ENCODE results near the gene ZNF821. TPM values are rescaled to one million over a fixed set of nuclear protein-coding genes. Genes with fewer than 3 reads are reported as not detected.

Gene ZNF821
- total RNA-seq, 1 experiment from 2014 or later = 6.4 TPM

DNA sequence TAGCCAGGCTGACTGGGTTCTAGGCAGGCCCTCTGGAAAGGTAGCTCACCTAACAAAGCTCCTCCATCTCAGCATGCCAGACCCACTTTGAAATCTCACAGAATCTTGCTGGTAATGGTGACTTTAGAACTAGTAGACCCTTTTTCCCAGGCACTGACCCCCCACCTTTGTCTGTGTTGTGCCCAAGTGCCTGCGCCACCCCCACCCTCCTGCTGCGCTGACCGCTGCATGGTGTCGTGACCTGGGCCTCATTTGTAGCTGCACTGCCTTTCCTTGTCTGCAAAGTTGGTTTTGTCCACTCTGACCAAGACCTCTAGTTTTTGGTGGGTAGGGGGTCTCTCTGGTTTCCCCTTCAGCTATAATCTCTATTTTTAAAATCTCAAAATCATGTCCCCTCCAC lies 31.4 kb downstream of the ZNF821 start:
- DNase-seq (ENCODE audit: low read depth, low spot score) = no peak
- no peak for ATAC-seq
- H3K4me3 ChIP-seq (ENCODE audit: low read depth in 2 of 2, low read length in 2 of 2) = no peak overlapping the region

DNA sequence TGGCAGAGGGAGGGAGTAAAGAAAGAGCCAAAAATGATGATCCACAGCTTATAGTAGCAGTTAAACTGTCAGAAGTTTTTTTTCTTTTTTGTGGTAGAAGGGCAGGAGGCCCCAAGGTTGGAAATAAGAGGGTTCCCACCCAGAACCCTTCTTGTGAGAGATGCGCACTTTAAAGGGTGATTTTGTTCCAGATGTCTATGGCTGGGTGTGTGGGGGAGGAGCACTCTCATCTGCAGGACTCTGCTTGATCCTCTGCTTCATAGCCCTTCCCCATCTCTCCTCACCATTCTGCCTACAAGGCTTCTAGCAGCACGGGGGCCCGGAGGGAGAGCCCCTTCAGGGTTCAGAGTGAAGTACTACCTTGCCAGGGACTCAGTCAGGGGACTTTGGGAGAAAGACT lies 31.8 kb downstream of the ZNF821 start:
- Histone ChIP-seq H3K36me3 (ENCODE audit: control insufficient read depth, insufficient read depth, low read length) (peaks cover 2% of the 10 kb centered on the region), H3K9me3 (ENCODE audit: control insufficient read depth, insufficient read depth, low read depth, low read length) (no peaks in the 10 kb centered on the region), H3K4me3 (ENCODE audit: low read depth in 2 of 2, low read length in 2 of 2) (no peak overlapping the region), H3K27ac (ENCODE audit: low read length) (no peak overlapping the region), H3K27me3 (ENCODE audit: control insufficient read depth, insufficient read depth, low read length) (no peaks in the 10 kb centered on the region), H3K4me1 (ENCODE audit: control insufficient read depth, insufficient read depth, low read length) (no peaks in the 10 kb centered on the region; the same call in 1 of the 2 replicates)
- ATAC-seq = no peak; the same call in 1 of the 2 replicates
- POLR2A ChIA-PET = interaction anchor here (0.6 kb wide), 2 partner anchors 51 to 895 kb away, joined by 3 to 6 read pairs; no protein-coding TSS in a partner anchor
- CTCF ChIA-PET = no interaction called here
- intact Hi-C loops (cut with micrococcal nuclease; ENCODE audit: unreplicated experiment) = no loop called here
- TF ChIP-seq CTCF (IDR thresholded peaks at IDR 0.05) = no peak
- TF ChIP-seq, protein P1, sequence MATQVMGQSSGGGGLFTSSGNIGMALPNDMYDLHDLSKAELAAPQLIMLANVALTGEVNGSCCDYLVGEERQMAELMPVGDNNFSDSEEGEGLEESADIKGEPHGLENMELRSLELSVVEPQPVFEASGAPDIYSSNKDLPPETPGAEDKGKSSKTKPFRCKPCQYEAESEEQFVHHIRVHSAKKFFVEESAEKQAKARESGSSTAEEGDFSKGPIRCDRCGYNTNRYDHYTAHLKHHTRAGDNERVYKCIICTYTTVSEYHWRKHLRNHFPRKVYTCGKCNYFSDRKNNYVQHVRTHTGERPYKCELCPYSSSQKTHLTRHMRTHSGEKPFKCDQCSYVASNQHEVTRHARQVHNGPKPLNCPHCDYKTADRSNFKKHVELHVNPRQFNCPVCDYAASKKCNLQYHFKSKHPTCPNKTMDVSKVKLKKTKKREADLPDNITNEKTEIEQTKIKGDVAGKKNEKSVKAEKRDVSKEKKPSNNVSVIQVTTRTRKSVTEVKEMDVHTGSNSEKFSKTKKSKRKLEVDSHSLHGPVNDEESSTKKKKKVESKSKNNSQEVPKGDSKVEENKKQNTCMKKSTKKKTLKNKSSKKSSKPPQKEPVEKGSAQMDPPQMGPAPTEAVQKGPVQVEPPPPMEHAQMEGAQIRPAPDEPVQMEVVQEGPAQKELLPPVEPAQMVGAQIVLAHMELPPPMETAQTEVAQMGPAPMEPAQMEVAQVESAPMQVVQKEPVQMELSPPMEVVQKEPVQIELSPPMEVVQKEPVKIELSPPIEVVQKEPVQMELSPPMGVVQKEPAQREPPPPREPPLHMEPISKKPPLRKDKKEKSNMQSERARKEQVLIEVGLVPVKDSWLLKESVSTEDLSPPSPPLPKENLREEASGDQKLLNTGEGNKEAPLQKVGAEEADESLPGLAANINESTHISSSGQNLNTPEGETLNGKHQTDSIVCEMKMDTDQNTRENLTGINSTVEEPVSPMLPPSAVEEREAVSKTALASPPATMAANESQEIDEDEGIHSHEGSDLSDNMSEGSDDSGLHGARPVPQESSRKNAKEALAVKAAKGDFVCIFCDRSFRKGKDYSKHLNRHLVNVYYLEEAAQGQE (IDR thresholded peaks at IDR 0.05; ENCODE audit: insufficient read depth in 1 of 2, low read depth in 2 of 2, low read length in 1 of 2) = no peak
- DNase-seq (ENCODE audit: low read depth, low spot score) = no peak
- no TSS peak for BruUV-seq (replicated peaks)
- in situ Hi-C loops (cut with HindIII; ENCODE audit: low pct_unique_long_range_greater_than_20kb, low sequenced_read_pairs) = no loop called here

More for the DNA sequence above, 31.4 kb downstream of the ZNF821 start:
- Histone ChIP-seq H3K4me1 (ENCODE audit: control insufficient read depth, insufficient read depth, low read length) (no peaks in the 10 kb centered on the region; the same call in 1 of the 2 replicates), H3K27me3 (ENCODE audit: control insufficient read depth, insufficient read depth, low read length) (no peaks in the 10 kb centered on the region), H3K36me3 (ENCODE audit: control insufficient read depth, insufficient read depth, low read length) (peaks cover 2% of the 10 kb centered on the region), H3K9me3 (ENCODE audit: control insufficient read depth, insufficient read depth, low read depth, low read length) (no peaks in the 10 kb centered on the region), H3K27ac (ENCODE audit: low read length) (no peak overlapping the region)
- intact Hi-C loops (cut with micrococcal nuclease; ENCODE audit: unreplicated experiment) (no loop called here), in situ Hi-C loops (cut with HindIII; ENCODE audit: low pct_unique_long_range_greater_than_20kb, low sequenced_read_pairs) (no loop called here)
- TF ChIP-seq CTCF (IDR thresholded peaks at IDR 0.05) (no peak), TCF7L2 (IDR thresholded peaks at IDR 0.05; ENCODE audit: low read depth, low read length) (no peak), SIN3A (IDR thresholded peaks at IDR 0.05; ENCODE audit: borderline replicate concordance, insufficient read depth, low read depth, low read length) (no peak), POLR2AphosphoS5 (IDR thresholded peaks at IDR 0.05; ENCODE audit: low read depth, low read length) (no peak)
- TF ChIP-seq, protein P1 (IDR thresholded peaks at IDR 0.05; ENCODE audit: insufficient read depth in 1 of 2, low read depth in 2 of 2, low read length in 1 of 2) = no peak
- POLR2A ChIA-PET = interaction anchor here (0.6 kb wide), 1 partner anchor 52 kb away, joined by 3 read pairs; no protein-coding TSS in a partner anchor
- CTCF ChIA-PET = no interaction called here
- BruUV-seq (replicated peaks) = no TSS peak
